ENCODE results near the gene TNRC6B.

- TF ChIP-seq, protein P1, sequence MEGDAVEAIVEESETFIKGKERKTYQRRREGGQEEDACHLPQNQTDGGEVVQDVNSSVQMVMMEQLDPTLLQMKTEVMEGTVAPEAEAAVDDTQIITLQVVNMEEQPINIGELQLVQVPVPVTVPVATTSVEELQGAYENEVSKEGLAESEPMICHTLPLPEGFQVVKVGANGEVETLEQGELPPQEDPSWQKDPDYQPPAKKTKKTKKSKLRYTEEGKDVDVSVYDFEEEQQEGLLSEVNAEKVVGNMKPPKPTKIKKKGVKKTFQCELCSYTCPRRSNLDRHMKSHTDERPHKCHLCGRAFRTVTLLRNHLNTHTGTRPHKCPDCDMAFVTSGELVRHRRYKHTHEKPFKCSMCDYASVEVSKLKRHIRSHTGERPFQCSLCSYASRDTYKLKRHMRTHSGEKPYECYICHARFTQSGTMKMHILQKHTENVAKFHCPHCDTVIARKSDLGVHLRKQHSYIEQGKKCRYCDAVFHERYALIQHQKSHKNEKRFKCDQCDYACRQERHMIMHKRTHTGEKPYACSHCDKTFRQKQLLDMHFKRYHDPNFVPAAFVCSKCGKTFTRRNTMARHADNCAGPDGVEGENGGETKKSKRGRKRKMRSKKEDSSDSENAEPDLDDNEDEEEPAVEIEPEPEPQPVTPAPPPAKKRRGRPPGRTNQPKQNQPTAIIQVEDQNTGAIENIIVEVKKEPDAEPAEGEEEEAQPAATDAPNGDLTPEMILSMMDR (IDR thresholded peaks at IDR 0.05; ENCODE audit: low read depth, low read length): no peak
- no peak for TF ChIP-seq POLR2A (IDR thresholded peaks at IDR 0.05; ENCODE audit: extremely low read depth, insufficient read length)
Measured at GRCh38 chr22:40199223-40199622, 21.5 kb downstream of the TNRC6B start.
